Hindlimb muscle (tissue), 1 donor: Measurements from ENCODE around the gene EFNA1. TPM values are rescaled to one million over a fixed set of nuclear protein-coding genes. Genes with fewer than 3 reads are reported as not detected.
A peak's percentile ranks its signal among the peaks of the same experiment; 100 is the strongest.

Experiments
- DNase-seq: peaks from one replicate; pipeline ENCODE4 v3.0.0-alpha.2; 2013
- polyA plus RNA-seq: library from polyadenylated mRNA; unstranded; fragments of 120-200 nt; gene quantifications from one replicate; pipeline ENCODE4 v1.2.1, GENCODE V29; 2013; ENCODE audit not compliant: insufficient read length

Gene EFNA1
- 24.7 TPM for polyA plus RNA-seq

GRCh38 chr1:155127105-155127966, at the start of gene EFNA1:
Gene EFNA1, plus strand, starts transcription at chr1:155127876. Its CDS starts 102 bp downstream, at chr1:155127978.
- no peak for DNase-seq

GRCh38 chr1:155078469-155079209, 49.0 kb upstream of the EFNA1 start, which contains the start of gene EFNA3:
Gene EFNA3, plus strand, starts transcription at chr1:155078837. Its CDS starts 105 bp downstream, at chr1:155078942.
- DNase-seq = no peak

GRCh38 chr1:155079210-155079486, 48.5 kb upstream of the EFNA1 start:
- no peak for DNase-seq

- DNase-seq = no peak
These were observed 48.0 kb upstream of the EFNA1 start for GRCh38 chr1:155079487-155080311.

- DNase-seq = no peak
These were observed 47.1 kb upstream of the EFNA1 start for GRCh38 chr1:155080312-155081228.

- DNase-seq = no peak
These were observed 46.0 kb upstream of the EFNA1 start for GRCh38 chr1:155081472-155082300.

GRCh38 chr1:155082301-155083051, 45.2 kb upstream of the EFNA1 start:
- DNase-seq = no peak

- DNase-seq = no peak
These were observed 44.6 kb upstream of the EFNA1 start for GRCh38 chr1:155083052-155083541.

- DNase-seq = no peak
These were observed 43.6 kb upstream of the EFNA1 start for GRCh38 chr1:155083865-155084721.

- peak; percentile 95 for DNase-seq
These were observed 42.8 kb upstream of the EFNA1 start for GRCh38 chr1:155084722-155085503.

GRCh38 chr1:155085504-155086127, 42.1 kb upstream of the EFNA1 start:
- DNase-seq = no peak

GRCh38 chr1:155086128-155086741, 41.4 kb upstream of the EFNA1 start:
- no peak for DNase-seq

GRCh38 chr1:155086856-155087535, 40.7 kb upstream of the EFNA1 start:
- DNase-seq = no peak

- peak; percentile 79 for DNase-seq
These were observed 36.3 kb upstream of the EFNA1 start for GRCh38 chr1:155091071-155092051.

- no peak for DNase-seq
These were observed 35.5 kb upstream of the EFNA1 start for GRCh38 chr1:155092131-155092530.
